BE2C (cell line): ENCODE data around the gene PARD3.

Experiments used
- DNase-seq: peaks from one replicate; pipeline ENCODE4 v3.0.0-alpha.2; 2020
- H3K27me3 ChIP-seq: fragments of 250-450 bp; sonication (Bioruptor Pico); 2 replicates; pipeline ENCODE4 v1.5.1; 2020; ENCODE audit warnings: mild to moderate bottlenecking
- H3K36me3 ChIP-seq: fragments of 250-450 bp; sonication (Bioruptor Pico); 2 replicates; pipeline ENCODE4 v1.5.1; 2020; ENCODE audit warnings: mild to moderate bottlenecking
- H3K4me1 ChIP-seq: fragments of 250-450 bp; sonication (Bioruptor Pico); 2 replicates; pipeline ENCODE4 v1.5.1; 2020
- H3K4me3 ChIP-seq: 2 replicates; pipeline ENCODE4 v1.5.1; 2011; ENCODE audit warnings: low read depth, low read length
- H3K9me3 ChIP-seq: fragments of 250-450 bp; sonication (Bioruptor Pico); 2 replicates; pipeline ENCODE4 v1.5.1; 2020
- CTCF ChIP-seq: IDR thresholded peaks from 2 replicates; pipeline ENCODE4 v1.5.1; 2012; ENCODE audit warnings: mild to moderate bottlenecking, low read depth, low read length

PARD3 gene

GRCh38 chr10:34627331-34627730 lies 187.8 kb downstream of the PARD3 start:
- Histone ChIP-seq H3K4me1 (peaks cover 13% of the 10 kb centered on the region), H3K36me3 (no peaks in the 10 kb centered on the region), H3K27me3 (no peaks in the 10 kb centered on the region), H3K4me3 (no peak overlapping the region), H3K9me3 (no peaks in the 10 kb centered on the region)
- TF ChIP-seq CTCF = no peak
- no peak for DNase-seq

GRCh38 chr10:34626158-34626880 lies 188.8 kb downstream of the PARD3 start:
- Histone ChIP-seq H3K27me3 (no peaks in the 10 kb centered on the region), H3K9me3 (no peaks in the 10 kb centered on the region), H3K4me1 (peaks cover 13% of the 10 kb centered on the region), H3K36me3 (no peaks in the 10 kb centered on the region), H3K4me3 (no peak overlapping the region)
- DNase-seq = no peak
- no peak for TF ChIP-seq CTCF

- DNase-seq = no peak
- no peaks in the 10 kb centered on the region for H3K36me3 ChIP-seq
- H3K27me3 ChIP-seq = no peaks in the 10 kb centered on the region
- H3K4me3 ChIP-seq = no peak overlapping the region
- H3K4me1 ChIP-seq = peaks cover 13% of the 10 kb centered on the region
- no peaks in the 10 kb centered on the region for H3K9me3 ChIP-seq
- no peak for TF ChIP-seq CTCF
Measured at GRCh38 chr10:34624323-34625153, 190.6 kb downstream of the PARD3 start.

DNA sequence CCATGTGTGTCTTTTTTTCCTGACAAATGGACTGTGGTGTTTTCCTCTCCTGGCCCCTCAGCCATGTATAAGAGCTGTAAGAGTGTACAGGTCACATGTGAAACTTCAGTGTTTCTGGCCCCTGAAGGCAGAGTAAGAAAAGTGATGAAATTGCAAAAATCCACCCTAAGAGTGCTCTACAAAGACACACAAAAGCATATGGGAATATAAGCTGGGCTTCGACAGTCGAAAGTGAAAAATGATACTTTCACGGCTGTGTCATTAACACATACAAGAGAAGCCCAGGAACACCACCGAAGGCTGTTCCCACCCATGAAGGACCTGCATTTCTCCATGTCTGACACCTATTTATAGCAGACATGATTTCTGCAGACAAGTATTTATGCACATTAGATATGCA lies 192.2 kb downstream of the PARD3 start:
- Histone ChIP-seq H3K4me1 (peaks cover 3% of the 10 kb centered on the region), H3K27me3 (no peaks in the 10 kb centered on the region), H3K4me3 (no peak overlapping the region), H3K36me3 (no peaks in the 10 kb centered on the region), H3K9me3 (no peaks in the 10 kb centered on the region)
- TF ChIP-seq CTCF = no peak
- DNase-seq = no peak

GRCh38 chr10:34618611-34619010 lies 196.5 kb downstream of the PARD3 start:
- no peak overlapping the region for H3K4me3 ChIP-seq
- H3K4me1 ChIP-seq = no peaks in the 10 kb centered on the region
- H3K36me3 ChIP-seq = no peaks in the 10 kb centered on the region
- DNase-seq = no peak
- no peaks in the 10 kb centered on the region for H3K27me3 ChIP-seq
- H3K9me3 ChIP-seq = no peaks in the 10 kb centered on the region
- TF ChIP-seq CTCF = no peak

DNA sequence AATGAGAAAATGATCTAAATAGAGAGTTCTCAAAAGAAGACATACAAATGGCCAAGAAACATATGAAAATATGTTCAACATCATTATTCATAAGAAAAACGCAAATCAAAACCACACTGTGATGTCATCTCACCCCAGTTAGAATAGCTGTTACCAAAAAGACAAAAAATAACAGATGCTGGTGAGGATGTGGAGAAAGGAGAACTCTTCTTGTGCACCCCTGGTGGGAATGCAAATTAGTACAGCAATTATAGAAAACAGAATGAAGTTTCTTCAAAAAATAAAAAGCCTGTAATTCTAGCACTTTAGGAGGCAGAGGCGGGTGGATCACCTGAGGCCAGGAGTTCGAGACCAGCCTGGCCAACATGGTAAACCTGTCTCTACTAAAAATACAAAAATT lies 199.3 kb downstream of the PARD3 start:
- no peak for DNase-seq
- Histone ChIP-seq H3K36me3 (no peaks in the 10 kb centered on the region), H3K4me1 (no peaks in the 10 kb centered on the region; the same call in 1 of the 2 replicates), H3K4me3 (no peak overlapping the region), H3K27me3 (no peaks in the 10 kb centered on the region), H3K9me3 (no peaks in the 10 kb centered on the region)
- TF ChIP-seq CTCF = no peak
